Body of pancreas (tissue), 4 donors: ENCODE results near the gene QKI.

Source experiments
- CTCF ChIP-seq, 7 experiments: fragments of 450-650 bp in 4 of 7; fragments of 200-600 bp in 3 of 7; sonication (generic) in 3 of 7; IDR thresholded peaks; one replicate each; pipeline ENCODE4 v1.5.1; 2016 to 2019; ENCODE audit warnings: antibody characterized with exemption in 7 of 7
- POLR2A ChIP-seq, 3 donors: fragments of 450-650 bp; IDR thresholded peaks; one replicate each; pipeline ENCODE4 v1.6.1; 2016; ENCODE audit warnings: antibody characterized with exemption in 3 of 3, mild to moderate bottlenecking in 2 of 3

- no peak for TF ChIP-seq POLR2A (IDR thresholded peaks at IDR 0.05)
- TF ChIP-seq CTCF (IDR thresholded peaks at IDR 0.05), result no peak
Measured at GRCh38 chr6:163543321-163543720, 128.8 kb downstream of the QKI start.
